Breast epithelium (tissue), 4 donors: Measurements from ENCODE around the gene MYO5B. TPM values are rescaled to one million over a fixed set of nuclear protein-coding genes. Genes with fewer than 3 reads are reported as not detected.

Source experiments
- DNase-seq, 2 donors: peaks; one replicate each; pipeline ENCODE4 v3.0.0-alpha.2; 2019; ENCODE audit warnings: low spot score in 2 of 2
- H3K27ac ChIP-seq, 2 donors: fragments of 200-600 bp; sonication (generic) in 1 of 2; one replicate each; pipeline ENCODE4 v1.5.1; 2016 to 2019; ENCODE audit warnings: mild to moderate bottlenecking in 1 of 2
- H3K27me3 ChIP-seq, 2 donors: fragments of 200-600 bp; sonication (generic) in 1 of 2; one replicate each; pipeline versions ENCODE4 v1.5.1 to v1.6.0; 2017 to 2019; ENCODE audit warnings: control low read depth in 1 of 2, mild to moderate bottlenecking in 1 of 2
- H3K36me3 ChIP-seq: fragments of 200-600 bp; one replicate; pipeline ENCODE4 v1.5.1; 2019
- H3K4me1 ChIP-seq, 2 donors: fragments of 200-600 bp; sonication (generic); one replicate each; pipeline ENCODE4 v1.5.1; 2016 to 2019; ENCODE audit warnings: control low read depth in 1 of 2
- H3K4me3 ChIP-seq, 3 donors: fragments of 200-600 bp; sonication (generic); 1 replicate in 2 of 3; 2 replicates in 1 of 3; pipeline ENCODE4 v1.5.1; 2016 to 2019; ENCODE audit warnings: mild to moderate bottlenecking in 3 of 3, moderate library complexity in 2 of 3
- H3K9me3 ChIP-seq, 2 donors: fragments of 200-600 bp; sonication (generic) in 1 of 2; one replicate each; pipeline ENCODE4 v1.5.1; 2016 to 2019; ENCODE audit warnings: control low read depth in 1 of 2
- POLR2A ChIP-seq: fragments of 450-650 bp; IDR thresholded peaks from one replicate; pipeline ENCODE4 v1.6.1; 2016; ENCODE audit warnings: antibody characterized with exemption, mild to moderate bottlenecking, moderate library complexity
- POLR2AphosphoS5 ChIP-seq, 3 donors: sonication (generic); formaldehyde crosslinking; IDR thresholded peaks; one replicate each; pipeline ENCODE4 v1.6.1; 2017; ENCODE audit warnings: antibody characterized with exemption in 3 of 3
- intact Hi-C: fragments of 100-400 bp; cut with DNase I; formaldehyde crosslinking; loops from one replicate; pipeline ENCODE4 v1.15.1; 2023; ENCODE audit warnings: low total_unique reads
- total RNA-seq, 3 donors: library from RNA; depleted of rRNA; stranded (reverse); fragments of >200 nt; gene quantifications; one replicate each; pipeline ENCODE4 v1.1.0, GENCODE V29; 2016
- TF ChIP-seq, protein P1 (sequence below), 3 donors: fragments of 450-650 bp; IDR thresholded peaks; one replicate each; pipeline ENCODE4 v1.5.1; 2016 to 2017; ENCODE audit warnings: antibody characterized with exemption in 3 of 3, mild to moderate bottlenecking in 3 of 3, moderate library complexity in 3 of 3

Gene MYO5B
- total RNA-seq, 3 donors from 2014 or later, result 2.4 to 53.1 (median 22.0) TPM

DNA sequence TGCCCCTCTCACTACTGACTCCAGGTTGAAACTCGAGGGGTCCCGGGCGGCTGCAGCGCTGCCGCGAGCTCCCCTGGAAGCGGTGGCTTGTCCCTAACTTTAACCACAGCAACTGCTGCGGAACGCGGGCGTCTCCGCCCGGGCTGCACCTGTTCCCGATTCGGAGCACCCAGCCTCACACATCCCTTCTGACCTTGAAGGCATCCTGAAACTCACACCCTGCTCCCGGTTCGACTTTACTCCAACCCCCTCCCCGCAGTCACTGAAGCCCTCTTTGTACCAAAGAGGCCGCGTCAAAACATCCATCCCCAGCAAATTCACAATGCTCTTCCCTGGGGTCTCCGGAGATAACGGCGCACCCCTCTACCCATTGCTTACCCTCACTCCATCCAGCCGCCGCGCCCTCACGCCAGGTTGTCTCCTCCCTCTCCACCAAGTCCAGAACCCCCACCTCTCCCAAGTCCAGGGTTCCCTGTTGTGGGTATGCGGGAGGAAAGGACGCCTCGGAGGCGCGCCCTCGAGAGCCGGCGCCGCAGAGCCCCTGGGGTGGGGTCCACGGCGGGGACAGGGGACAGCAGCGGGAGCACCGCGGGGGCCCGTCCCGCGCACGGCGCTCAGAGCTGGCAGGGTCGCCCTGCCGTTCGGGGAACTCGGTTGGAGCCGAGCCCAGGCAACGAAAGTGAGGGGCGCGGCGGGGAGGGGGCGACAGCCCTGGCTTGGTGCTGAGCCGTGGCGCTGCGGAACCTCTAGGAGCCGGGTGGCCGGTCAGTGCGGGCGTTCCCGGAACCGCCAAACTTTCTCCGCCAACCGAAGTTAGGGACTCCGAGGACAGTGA is 934 bp downstream of the MYO5B start:
- DNase-seq, result peak; percentile 20 to 54
- no peaks in the 10 kb centered on the region for H3K36me3 ChIP-seq
- H3K4me3 ChIP-seq, result peak overlapping the region; percentile 51 to 88 (median 59)
- H3K27ac ChIP-seq, result peak overlapping the region; percentile 76 to 80
- H3K27me3 ChIP-seq, result peaks cover 0 to 3% of the 10 kb centered on the region in 2 donors
- TF ChIP-seq POLR2AphosphoS5 (IDR thresholded peaks at IDR 0.05), result no peak
- TF ChIP-seq, protein P1, sequence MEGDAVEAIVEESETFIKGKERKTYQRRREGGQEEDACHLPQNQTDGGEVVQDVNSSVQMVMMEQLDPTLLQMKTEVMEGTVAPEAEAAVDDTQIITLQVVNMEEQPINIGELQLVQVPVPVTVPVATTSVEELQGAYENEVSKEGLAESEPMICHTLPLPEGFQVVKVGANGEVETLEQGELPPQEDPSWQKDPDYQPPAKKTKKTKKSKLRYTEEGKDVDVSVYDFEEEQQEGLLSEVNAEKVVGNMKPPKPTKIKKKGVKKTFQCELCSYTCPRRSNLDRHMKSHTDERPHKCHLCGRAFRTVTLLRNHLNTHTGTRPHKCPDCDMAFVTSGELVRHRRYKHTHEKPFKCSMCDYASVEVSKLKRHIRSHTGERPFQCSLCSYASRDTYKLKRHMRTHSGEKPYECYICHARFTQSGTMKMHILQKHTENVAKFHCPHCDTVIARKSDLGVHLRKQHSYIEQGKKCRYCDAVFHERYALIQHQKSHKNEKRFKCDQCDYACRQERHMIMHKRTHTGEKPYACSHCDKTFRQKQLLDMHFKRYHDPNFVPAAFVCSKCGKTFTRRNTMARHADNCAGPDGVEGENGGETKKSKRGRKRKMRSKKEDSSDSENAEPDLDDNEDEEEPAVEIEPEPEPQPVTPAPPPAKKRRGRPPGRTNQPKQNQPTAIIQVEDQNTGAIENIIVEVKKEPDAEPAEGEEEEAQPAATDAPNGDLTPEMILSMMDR (IDR thresholded peaks at IDR 0.05), result no peak
- no peak for TF ChIP-seq POLR2A
- intact Hi-C loops, result no loop called here
- H3K9me3 ChIP-seq, result no peaks in the 10 kb centered on the region
- peaks cover 0 to 3% of the 10 kb centered on the region in 2 donors for H3K4me1 ChIP-seq

DNA sequence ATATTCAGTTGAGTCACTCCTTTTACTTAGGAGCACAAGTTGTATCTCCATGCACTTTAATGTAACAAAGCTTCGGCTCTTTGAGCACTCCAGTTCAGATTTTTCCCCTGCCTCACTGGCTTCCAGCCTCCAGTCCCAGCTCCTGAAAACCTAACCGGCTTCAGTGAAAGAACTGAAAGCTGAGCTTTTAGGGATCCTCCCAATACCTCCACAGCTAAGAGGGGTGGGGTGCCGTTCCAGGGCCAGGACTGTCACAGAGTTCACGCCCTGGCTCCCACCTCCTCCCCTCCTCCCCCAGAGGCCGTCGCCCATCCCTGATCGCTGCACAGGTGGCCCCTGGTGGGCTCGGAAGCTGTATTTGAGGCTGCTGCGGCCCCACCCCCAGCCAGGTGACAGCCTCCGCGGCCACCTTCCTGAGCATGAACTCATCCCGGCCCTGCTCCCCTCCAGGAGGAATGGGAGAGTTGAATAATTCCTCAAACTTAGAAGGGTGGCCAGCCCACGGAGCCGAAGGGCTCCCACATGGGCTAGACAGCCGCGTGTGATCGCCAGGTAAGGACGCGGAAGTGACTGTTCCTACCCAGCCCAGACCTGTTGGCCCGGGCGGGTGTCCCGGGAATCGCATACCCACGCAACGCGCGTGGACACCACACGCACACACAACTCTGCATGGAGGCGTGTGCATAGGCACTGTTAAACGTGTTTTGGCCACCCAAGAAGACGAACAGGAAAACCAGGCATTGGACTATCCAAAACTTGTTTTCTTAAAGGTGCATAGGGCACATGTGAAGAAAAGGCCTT is 1.8 kb downstream of the MYO5B start:
- intact Hi-C loops, result no loop called here
- Histone ChIP-seq H3K4me1 (peaks cover 0 to 3% of the 10 kb centered on the region in 2 donors), H3K4me3 (peak overlapping the region in 2 of 3 donors; percentile 59 to 88), H3K27ac (peak overlapping the region; percentile 35 to 76), H3K36me3 (no peaks in the 10 kb centered on the region), H3K9me3 (no peaks in the 10 kb centered on the region), H3K27me3 (peaks cover 0 to 3% of the 10 kb centered on the region in 2 donors)
- DNase-seq, result peak in 1 of 2 donors; percentile 28
- TF ChIP-seq, protein P1 (IDR thresholded peaks at IDR 0.05), result no peak
- TF ChIP-seq POLR2AphosphoS5 (IDR thresholded peaks at IDR 0.05), result peak in 1 of 3 donors; percentile 44

DNA sequence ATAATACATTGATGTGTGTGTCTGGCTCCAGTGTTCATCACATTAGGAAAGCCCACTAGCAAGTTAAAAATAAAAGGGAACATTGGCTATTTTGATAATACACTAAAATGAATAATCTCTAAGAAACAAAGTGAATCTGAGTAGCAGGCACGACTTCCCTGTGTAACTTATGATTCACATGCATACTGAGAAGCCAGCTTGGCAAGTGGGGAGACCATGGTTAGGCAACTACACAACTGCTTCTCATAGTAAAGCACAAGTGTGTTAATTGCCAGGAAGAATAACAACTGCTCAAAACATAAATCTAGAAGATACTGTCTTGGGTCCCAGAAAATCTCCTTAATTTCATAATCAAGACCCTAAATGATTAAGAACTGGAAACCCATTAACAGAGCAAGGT is 4.0 kb downstream of the MYO5B start:
- intact Hi-C loops, result no loop called here
- Histone ChIP-seq H3K27ac (no peak overlapping the region), H3K36me3 (no peaks in the 10 kb centered on the region), H3K4me3 (no peak overlapping the region), H3K4me1 (peaks cover 0 to 3% of the 10 kb centered on the region in 2 donors), H3K27me3 (peaks cover 0 to 3% of the 10 kb centered on the region in 2 donors), H3K9me3 (no peaks in the 10 kb centered on the region)
- DNase-seq, result no peak
- TF ChIP-seq POLR2A (no peak), POLR2AphosphoS5 (IDR thresholded peaks at IDR 0.05) (no peak)
- TF ChIP-seq, protein P1 (IDR thresholded peaks at IDR 0.05), result no peak

DNA sequence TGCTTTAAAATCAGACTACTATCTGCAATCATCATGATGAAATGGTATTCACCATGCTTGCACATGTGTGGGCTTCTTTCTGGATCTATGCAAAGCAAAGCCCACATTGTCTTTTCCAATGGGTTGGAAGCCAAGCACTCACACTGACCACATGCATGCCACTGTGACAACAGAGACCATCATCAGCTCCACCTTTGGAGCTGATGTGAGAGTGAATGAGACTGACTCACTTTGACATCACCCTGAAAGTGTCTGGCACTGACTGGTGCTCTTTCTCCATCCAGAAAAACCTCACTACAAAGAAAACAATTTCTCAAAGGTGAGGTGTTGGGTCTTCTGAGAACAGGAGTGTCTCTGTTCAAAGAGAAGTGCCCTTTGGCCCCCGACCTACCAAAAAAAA is 4.7 kb downstream of the MYO5B start:
- DNase-seq, result no peak
- Histone ChIP-seq H3K27me3 (peaks cover 0 to 3% of the 10 kb centered on the region in 2 donors), H3K36me3 (no peaks in the 10 kb centered on the region), H3K4me1 (peaks cover 0 to 3% of the 10 kb centered on the region in 2 donors), H3K4me3 (no peak overlapping the region), H3K9me3 (no peaks in the 10 kb centered on the region), H3K27ac (no peak overlapping the region)
- TF ChIP-seq, protein P1 (IDR thresholded peaks at IDR 0.05), result no peak
- no peak for TF ChIP-seq POLR2A
- TF ChIP-seq POLR2AphosphoS5 (IDR thresholded peaks at IDR 0.05), result no peak
- intact Hi-C loops, result no loop called here
